HL-60 (cell line): ENCODE data around the gene KBTBD13.

Source experiments
- DNase-seq, 2 experiments: peaks; one replicate each; pipeline ENCODE4 v3.0.0-alpha.2; 2010 to 2020; ENCODE audit warnings: low read depth in 1 of 2, low spot score in 1 of 2
- H3K27ac ChIP-seq: fragments of 250-450 bp; sonication (Bioruptor Pico); replicated peaks from 2 replicates; pipeline ENCODE4 v1.5.1; 2020; ENCODE audit warnings: mild to moderate bottlenecking, moderate library complexity
- H3K27me3 ChIP-seq: fragments of 250-450 bp; sonication (Bioruptor Pico); 2 replicates; pipeline ENCODE4 v1.5.1; 2021; ENCODE audit warnings: mild to moderate bottlenecking, moderate library complexity; ENCODE audit not compliant: insufficient read depth, poor library complexity, severe bottlenecking
- H3K4me3 ChIP-seq: replicated peaks from 2 replicates; pipeline ENCODE4 v1.5.1; 2011; ENCODE audit warnings: mild to moderate bottlenecking, control low read depth, low read length; ENCODE audit not compliant: insufficient read depth
- CTCF ChIP-seq: IDR thresholded peaks from one replicate; pipeline ENCODE4 v1.5.1; 2011; ENCODE audit warnings: low read length, control low read depth, inconsistent platforms; ENCODE audit not compliant: insufficient read depth
- GABPA ChIP-seq: IDR thresholded peaks from 2 replicates; pipeline ENCODE4 v1.6.1; 2012; ENCODE audit warnings: low read depth
- POLR2AphosphoS5 ChIP-seq: IDR thresholded peaks from 2 replicates; pipeline ENCODE4 v1.6.1; 2012; ENCODE audit warnings: low read depth
- REST ChIP-seq: IDR thresholded peaks from 2 replicates; pipeline ENCODE4 v1.6.1; 2012; ENCODE audit warnings: low read depth; ENCODE audit not compliant: insufficient replicate concordance
- SPI1 ChIP-seq: IDR thresholded peaks from 2 replicates; pipeline ENCODE4 v1.6.1; 2012; ENCODE audit warnings: low read depth, mild to moderate bottlenecking, borderline replicate concordance

Gene KBTBD13

GRCh38 chr15:65086680-65087111 lies 10.2 kb downstream of the KBTBD13 start:
- no peak overlapping the region for H3K27ac ChIP-seq
- TF ChIP-seq GABPA (no peak), REST (no peak), SPI1 (no peak), POLR2AphosphoS5 (no peak), CTCF (no peak)
- no peak overlapping the region for H3K4me3 ChIP-seq
- DNase-seq = no peak
- peaks cover 22% of the 10 kb centered on the region for H3K27me3 ChIP-seq

- H3K4me3 ChIP-seq = no peak overlapping the region
- H3K27ac ChIP-seq = no peak overlapping the region
- peaks cover 22% of the 10 kb centered on the region for H3K27me3 ChIP-seq
- TF ChIP-seq SPI1 (no peak), GABPA (no peak), POLR2AphosphoS5 (no peak), CTCF (no peak), REST (no peak)
- DNase-seq = no peak
Observed at GRCh38 chr15:65087411-65087810, 10.9 kb downstream of the KBTBD13 start.

GRCh38 chr15:65087873-65088642 lies 11.5 kb downstream of the KBTBD13 start:
- DNase-seq = no peak
- Histone ChIP-seq H3K27me3 (peaks cover 16% of the 10 kb centered on the region), H3K4me3 (no peak overlapping the region), H3K27ac (no peak overlapping the region)
- no peak for TF ChIP-seq POLR2AphosphoS5
- TF ChIP-seq CTCF = no peak
- no peak for TF ChIP-seq GABPA
- no peak for TF ChIP-seq SPI1
- TF ChIP-seq REST = no peak
